Activated CD4-positive, alpha-beta T cell treated with anti-CD3 and anti-CD28 coated beads for 36 hours (primary cell): ENCODE measurements around the gene JHY. TPM values are rescaled to one million over a fixed set of nuclear protein-coding genes. Genes with fewer than 3 reads are reported as not detected.

Experiments
- ATAC-seq: fragments of 200-7000 bp; cut with Tn5 transposase; one replicate; pipeline ENCODE4 v1.10.0; 2021; ENCODE audit warnings: mild to moderate bottlenecking, moderate library complexity
- CTCF ChIA-PET: fragments of 350-600 bp; sonication (Branson Sonifier 250); formaldehyde crosslinking; loops from one replicate; lab custom pipeline; 2021; ENCODE audit warnings: antibody characterized with exemption; lab: Charles Lee
- POLR2A ChIA-PET: fragments of 350-600 bp; sonication (Branson Sonifier 250); formaldehyde crosslinking; loops from one replicate; lab custom pipeline; 2021; ENCODE audit warnings: antibody characterized with exemption, inconsistent platforms; lab: Charles Lee
- DNase-seq: peaks from one replicate; pipeline ENCODE4 v3.0.0-alpha.2; 2020
- H3K27ac Mint-ChIP-seq: one replicate; pipeline ENCODE4 v1.8.0; 2021; ENCODE audit warnings: mixed read lengths
- H3K27me3 Mint-ChIP-seq: one replicate; pipeline ENCODE4 v1.8.0; 2021; ENCODE audit warnings: mixed read lengths
- H3K36me3 Mint-ChIP-seq: one replicate; pipeline ENCODE4 v1.8.0; 2021; ENCODE audit warnings: low read depth, mixed read lengths
- H3K4me1 Mint-ChIP-seq: one replicate; pipeline ENCODE4 v1.8.0; 2021; ENCODE audit warnings: mixed read lengths
- H3K4me3 Mint-ChIP-seq: one replicate; pipeline ENCODE4 v1.8.0; 2021; ENCODE audit warnings: mild to moderate bottlenecking, moderate library complexity, mixed read lengths
- H3K9me3 Mint-ChIP-seq: one replicate; pipeline ENCODE4 v1.8.0; 2021; ENCODE audit warnings: low read depth, mixed read lengths
- intact Hi-C, 2 experiments: fragments of 100-400 bp; cut with DNase I in 1 of 2; cut with micrococcal nuclease in 1 of 2; formaldehyde crosslinking; loops; one replicate each; pipeline versions ENCODE4 v1.14.2 to v1.15.1; 2022 to 2024; cut with DNase I, micrococcal nuclease
- total RNA-seq, 2 experiments: library from RNA; stranded (reverse); gene quantifications; one replicate each; pipeline ENCODE4 v1.2.3, GENCODE V29; 2021

JHY gene
- total RNA-seq, 2 experiments from 2014 or later, result 2.4 to 3.2 TPM

DNA sequence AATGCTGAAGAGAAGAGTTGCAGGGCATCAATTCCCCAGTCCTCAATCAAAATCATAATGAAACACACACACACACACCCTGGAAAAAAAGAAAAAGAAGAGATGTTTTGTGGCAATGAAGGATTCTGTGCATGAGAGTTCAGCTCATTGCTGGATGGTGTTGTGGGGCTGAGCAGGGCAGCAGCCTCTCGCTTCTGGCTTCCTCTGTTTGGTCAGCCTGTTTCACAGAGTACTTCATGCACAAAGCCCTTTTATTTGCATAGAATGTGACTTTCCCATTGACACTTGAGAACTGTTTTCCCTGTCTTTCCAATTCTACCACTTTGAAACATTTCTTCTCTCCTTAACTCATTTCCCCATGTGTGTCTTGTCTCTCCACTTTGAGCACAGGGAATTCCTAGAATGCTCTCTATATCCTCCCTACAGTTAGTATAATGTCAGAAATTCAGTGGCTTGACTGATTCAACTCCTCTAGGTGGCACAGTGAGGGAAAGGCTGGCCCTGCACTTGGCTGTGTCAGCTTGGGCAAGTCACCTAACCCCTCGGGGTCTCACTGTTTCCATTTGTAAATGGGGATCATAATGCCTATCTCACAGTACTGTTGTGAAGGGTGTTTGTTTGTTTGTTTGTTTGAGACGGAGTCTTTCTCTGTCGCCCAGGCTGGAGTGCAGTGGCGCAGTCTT is 124.4 kb downstream of the JHY start:
- no peaks in the 10 kb centered on the region for H3K9me3 Mint-ChIP-seq
- H3K4me3 Mint-ChIP-seq, result no peak overlapping the region
- no peak overlapping the region for H3K27ac Mint-ChIP-seq
- no peaks in the 10 kb centered on the region for H3K36me3 Mint-ChIP-seq
- POLR2A ChIA-PET, result no interaction called here
- CTCF ChIA-PET, result interaction anchor here (0.7 kb wide), 1 partner anchor 127 kb away, joined by 3 read pairs; no protein-coding TSS in a partner anchor
- intact Hi-C loops, result no loop called here
- no peaks in the 10 kb centered on the region for H3K4me1 Mint-ChIP-seq
- peaks cover 2% of the 10 kb centered on the region for H3K27me3 Mint-ChIP-seq
- no peak for DNase-seq
- no peak for ATAC-seq

Other genes with a start within 250 kb of the JHY start
- 10 to 100 TPM; 16.2 to 20.1 TPM for gene UBASH3B, start 227.0 kb upstream of the JHY start, total RNA-seq
- gene CRTAM, start 44.3 kb upstream of the JHY start, total RNA-seq, result under 1 TPM; 0.32 to 0.39 TPM
- gene BSX, start 99.1 kb downstream of the JHY start, total RNA-seq, result not detected
- 1,000 to 10,000 TPM; 2,604 to 3,375 TPM for gene HSPA8, start 179.4 kb downstream of the JHY start, total RNA-seq